T47D (cell line): ENCODE measurements around the gene FOXM1.
"Not testable (repeated sequence)": the region's sequence is repeated elsewhere in the genome, so short reads cannot be mapped to it uniquely, and the experiment has no call there.

Source experiments
- DNase-seq, 2 experiments: peaks; one replicate each; pipeline versions ENCODE4 v3.0.0 to v3.0.0-alpha.2; 2011 to 2012; ENCODE audit warnings: low read depth in 1 of 2, low spot score in 1 of 2
- JUND ChIP-seq: IDR thresholded peaks from 2 replicates; pipeline ENCODE4 v1.6.1; 2012; ENCODE audit warnings: low read depth
- in situ Hi-C: cut with HindIII; loops from 2 replicates; pipeline ENCODE4 v1.10.0; 2016; ENCODE audit warnings: low sequenced_read_pairs, low pct_unique_long_range_greater_than_20kb

The FOXM1 gene

GRCh38 chr12:2864198-2864597, 12.8 kb downstream of the FOXM1 start:
- in situ Hi-C loops = no loop called here
- no peak for TF ChIP-seq JUND
- no peak for DNase-seq

- in situ Hi-C loops, DNase-seq: not testable (repeated sequence)
Observed at GRCh38 chr12:2863402-2863801, 13.6 kb downstream of the FOXM1 start.

- TF ChIP-seq JUND = no peak
- in situ Hi-C loops = no loop called here
- DNase-seq = no peak
Observed at GRCh38 chr12:2862876-2863275, 14.1 kb downstream of the FOXM1 start.

GRCh38 chr12:2860170-2860569, 16.8 kb downstream of the FOXM1 start:
- no peak for DNase-seq
- no peak for TF ChIP-seq JUND
- in situ Hi-C loops = no loop called here

DNA sequence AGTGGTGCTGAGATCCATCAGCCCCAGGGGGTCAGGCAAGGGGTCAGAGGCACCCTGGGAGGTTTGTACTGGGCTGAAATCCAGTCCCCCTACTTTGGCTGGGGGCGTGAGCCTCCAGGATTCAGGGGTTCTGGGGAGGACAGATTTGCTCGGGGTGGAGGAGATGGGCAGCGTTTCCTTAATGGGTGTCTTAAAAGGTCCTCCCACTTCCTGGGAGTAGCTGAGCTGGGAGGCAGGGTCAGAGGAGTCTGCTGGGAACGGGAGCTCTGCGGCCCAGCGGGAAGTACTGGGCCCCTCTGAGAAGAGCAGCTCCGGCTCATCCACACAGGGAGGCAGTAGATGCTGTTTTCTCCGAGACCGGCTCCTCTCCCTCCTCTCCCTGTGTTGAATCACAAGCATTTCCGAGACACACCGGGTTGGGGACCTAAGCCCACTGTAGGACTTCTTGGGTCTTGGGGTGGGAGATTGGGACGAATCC, 18.0 kb downstream of the FOXM1 start:
- no peak for DNase-seq
- in situ Hi-C loops = no loop called here
- no peak for TF ChIP-seq JUND

DNA sequence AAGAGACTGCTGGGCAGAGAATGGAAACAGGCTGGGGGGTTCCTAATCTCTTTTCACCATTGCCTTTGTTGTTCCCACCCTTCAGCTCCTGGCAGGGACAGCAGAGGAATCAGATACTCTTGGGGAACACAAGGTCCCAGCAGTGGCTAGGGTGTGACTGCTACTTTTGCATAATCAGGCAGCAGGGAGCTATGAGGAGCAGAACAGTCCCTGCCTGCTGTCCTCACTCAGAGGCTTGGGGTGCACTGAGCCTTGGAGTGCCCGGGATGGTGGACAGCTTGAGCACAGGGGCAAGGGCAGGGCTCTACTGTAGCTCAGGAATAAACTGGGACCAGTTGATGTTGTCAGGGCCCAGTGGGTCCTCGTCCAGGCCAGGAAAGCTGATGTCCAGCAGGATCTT, 18.6 kb downstream of the FOXM1 start:
- no peak for TF ChIP-seq JUND
- no peak for DNase-seq
- in situ Hi-C loops = no loop called here

DNA sequence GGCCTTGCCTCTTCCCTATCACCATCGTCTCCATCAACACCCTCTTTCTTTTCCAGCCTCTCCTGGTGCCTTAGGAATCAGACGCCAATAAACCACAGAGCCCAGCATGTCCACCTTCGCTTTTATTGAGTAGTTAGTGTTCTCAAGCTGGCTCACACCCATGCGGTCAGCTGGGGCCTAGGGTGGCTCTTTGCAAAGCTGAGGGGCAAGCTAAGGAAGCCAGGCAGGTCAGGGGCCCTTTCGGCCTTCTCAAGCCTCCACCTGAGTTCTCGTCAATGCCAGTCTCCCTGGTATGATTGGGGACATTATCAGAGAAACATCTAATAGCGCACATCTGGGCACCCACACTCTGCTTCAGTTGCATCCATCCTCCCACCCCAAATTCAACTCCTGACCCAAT, 19.4 kb downstream of the FOXM1 start:
- DNase-seq = no peak
- in situ Hi-C loops = no loop called here
- no peak for TF ChIP-seq JUND

GRCh38 chr12:2857021-2857431, 19.9 kb downstream of the FOXM1 start, which contains the start of gene TEX52:
Gene TEX52 (minus strand): TSS chr12:2857039. CDS start chr12:2857026, 13 bp downstream.
- TF ChIP-seq JUND = no peak
- in situ Hi-C loops = no loop called here
- DNase-seq = no peak

DNA sequence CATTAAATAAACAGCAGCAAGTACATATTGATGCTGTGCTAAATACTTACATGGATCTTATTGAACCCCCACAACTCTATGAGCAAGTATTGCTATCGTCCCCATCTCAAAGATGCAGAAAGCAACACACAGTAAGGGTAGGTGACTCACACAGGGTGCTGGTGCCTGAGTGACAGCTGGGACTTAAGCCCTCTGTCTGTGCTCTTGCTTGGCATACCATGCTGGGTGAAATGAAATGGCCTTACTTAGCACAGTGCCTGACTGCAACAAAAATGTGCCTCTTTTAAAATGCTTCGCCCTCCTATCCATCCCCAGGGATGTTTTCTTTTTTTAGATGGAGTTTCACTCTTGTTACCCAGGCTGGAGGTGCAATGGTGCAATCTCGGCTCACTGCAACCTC, 20.9 kb downstream of the FOXM1 start:
- no peak for TF ChIP-seq JUND
- DNase-seq = no peak
- in situ Hi-C loops = no loop called here

DNA sequence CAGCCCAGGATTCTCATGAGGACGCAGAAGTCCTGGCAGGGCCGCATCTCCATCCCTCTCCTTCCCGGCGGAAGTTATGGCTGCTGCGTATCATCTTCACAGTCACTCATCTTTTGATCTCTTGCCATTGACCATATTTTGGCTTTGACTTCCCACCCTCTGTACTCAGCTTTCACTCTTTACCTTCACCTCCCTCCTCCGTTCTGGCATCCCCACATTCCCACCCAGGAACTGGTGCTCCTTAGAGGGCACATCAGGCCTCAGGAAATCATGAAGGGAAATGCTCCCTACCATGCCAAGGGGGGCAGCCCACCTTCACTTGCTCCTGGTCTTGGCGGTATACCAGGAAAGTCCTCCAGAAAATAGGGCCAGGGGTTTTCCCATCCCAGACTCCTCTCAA, 21.4 kb downstream of the FOXM1 start:
- TF ChIP-seq JUND = no peak
- DNase-seq = no peak
- in situ Hi-C loops = no loop called here

- no peak for TF ChIP-seq JUND
- in situ Hi-C loops = no loop called here
- no peak for DNase-seq
Observed at GRCh38 chr12:2854669-2855453, 22.1 kb downstream of the FOXM1 start.

- TF ChIP-seq JUND = no peak
- peak; percentile 69 to 72 for DNase-seq
- in situ Hi-C loops = no loop called here
Observed at GRCh38 chr12:2853626-2854025, 23.3 kb downstream of the FOXM1 start.

GRCh38 chr12:2851931-2852330, 25.0 kb downstream of the FOXM1 start:
- no peak for DNase-seq
- TF ChIP-seq JUND = no peak
- in situ Hi-C loops = no loop called here

- no peak for DNase-seq
- no peak for TF ChIP-seq JUND
- in situ Hi-C loops = no loop called here
Observed at GRCh38 chr12:2845280-2845679, 31.7 kb downstream of the FOXM1 start.
